ENCODE results near the gene ABCD4.
"Not testable (repeated sequence)": the region's sequence is repeated elsewhere in the genome, so short reads cannot be mapped to it uniquely, and the experiment has no call there.

The ABCD4 gene

GRCh38 chr14:74302634-74303569, at the start of gene ABCD4:
Gene ABCD4, minus strand, starts transcription at chr14:74302934. Its CDS starts 22 bp downstream, at chr14:74302912.
- DNase-seq (ENCODE audit: low read depth in 2 of 2): peak; percentile 70 to 74

- DNase-seq (ENCODE audit: low read depth in 2 of 2): no peak
These were observed 48.2 kb upstream of the ABCD4 start for GRCh38 chr14:74350928-74351323.

GRCh38 chr14:74350211-74350927, 47.6 kb upstream of the ABCD4 start:
- no peak for DNase-seq (ENCODE audit: low read depth in 2 of 2)

- no peak for DNase-seq (ENCODE audit: low read depth in 2 of 2)
These were observed 47.0 kb upstream of the ABCD4 start for GRCh38 chr14:74349757-74350156.

DNA sequence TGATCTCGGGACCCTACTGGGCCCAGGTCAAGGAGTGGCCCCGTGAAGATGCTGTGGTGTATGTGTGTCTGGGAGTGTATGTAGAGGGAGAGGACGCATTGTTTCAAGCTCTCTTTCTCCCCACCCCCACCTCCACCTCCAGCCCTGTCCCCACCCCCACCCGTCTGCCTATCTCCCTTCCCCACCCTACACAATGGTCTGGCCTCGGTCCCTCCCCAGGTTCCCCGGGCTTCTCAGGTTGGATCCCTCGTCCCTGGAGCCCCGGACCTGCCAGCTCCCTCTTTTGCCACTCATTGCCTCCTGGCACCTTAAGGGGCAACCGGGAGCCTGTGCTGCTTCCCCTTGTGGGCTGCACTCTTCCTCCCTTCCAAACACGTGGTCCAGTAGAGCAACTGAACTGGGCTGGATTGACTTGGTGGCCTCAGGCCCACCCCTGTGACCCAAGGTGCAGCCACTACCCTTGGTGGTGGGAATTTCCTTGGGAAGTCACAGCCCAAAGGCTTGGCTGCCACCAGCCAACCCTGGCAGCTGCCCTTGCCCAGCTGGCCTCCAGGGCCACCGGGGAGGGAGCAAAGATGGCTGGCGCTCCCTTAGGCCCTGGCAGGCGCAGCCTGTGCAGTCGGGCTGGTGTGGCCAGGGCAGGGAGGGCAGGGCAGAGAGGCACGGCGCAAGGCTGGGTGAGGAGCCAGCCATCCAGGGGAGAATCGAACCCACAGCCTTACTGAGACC, 46.2 kb upstream of the ABCD4 start:
- no peak for DNase-seq (ENCODE audit: low read depth in 2 of 2)

GRCh38 chr14:74348241-74348734, 45.6 kb upstream of the ABCD4 start, which contains the start of gene VRTN:
Gene VRTN, plus strand, starts transcription at chr14:74348471. Its CDS starts 8,313 bp downstream, at chr14:74356784.
- DNase-seq (ENCODE audit: low read depth in 2 of 2): no peak

- DNase-seq (ENCODE audit: low read depth in 2 of 2): no peak
These were observed 45.0 kb upstream of the ABCD4 start for GRCh38 chr14:74347795-74348100.

DNA sequence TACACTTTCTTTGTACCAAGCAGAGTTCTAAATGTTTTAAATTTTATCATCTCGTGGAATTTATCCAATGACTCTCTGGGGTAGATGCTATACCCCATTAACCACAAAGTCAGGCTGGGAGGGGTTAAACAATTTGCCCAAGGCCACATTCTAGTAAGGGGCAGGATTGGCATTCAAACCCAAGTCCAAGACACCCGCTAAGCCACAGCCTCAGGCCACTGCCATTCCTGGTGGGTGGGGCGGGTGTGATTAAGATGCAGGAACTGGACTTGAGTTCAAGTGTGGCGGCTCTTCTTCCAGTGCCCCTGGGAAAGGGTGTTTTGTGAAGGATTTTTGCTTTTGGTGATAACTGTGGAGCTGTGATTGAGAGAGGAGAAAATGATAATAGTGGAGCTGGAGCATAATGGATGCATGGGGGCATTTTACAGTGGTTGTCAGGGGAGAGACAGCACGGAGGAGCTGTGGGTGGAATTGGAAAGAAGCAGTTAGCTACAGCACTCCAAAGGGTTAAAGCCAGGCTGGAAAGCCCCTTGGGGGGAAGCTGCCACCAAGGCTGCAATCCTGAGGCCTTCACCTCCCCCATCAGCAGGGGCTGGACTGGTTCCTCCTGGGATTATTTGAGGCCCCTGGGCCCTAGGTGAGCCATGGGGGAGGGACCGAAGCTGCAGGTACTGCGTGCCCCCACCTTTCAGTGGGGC, 44.5 kb upstream of the ABCD4 start:
- DNase-seq (ENCODE audit: low read depth in 2 of 2): no peak

GRCh38 chr14:74346341-74346740, 43.6 kb upstream of the ABCD4 start:
- DNase-seq (ENCODE audit: low read depth in 2 of 2): no peak

DNA sequence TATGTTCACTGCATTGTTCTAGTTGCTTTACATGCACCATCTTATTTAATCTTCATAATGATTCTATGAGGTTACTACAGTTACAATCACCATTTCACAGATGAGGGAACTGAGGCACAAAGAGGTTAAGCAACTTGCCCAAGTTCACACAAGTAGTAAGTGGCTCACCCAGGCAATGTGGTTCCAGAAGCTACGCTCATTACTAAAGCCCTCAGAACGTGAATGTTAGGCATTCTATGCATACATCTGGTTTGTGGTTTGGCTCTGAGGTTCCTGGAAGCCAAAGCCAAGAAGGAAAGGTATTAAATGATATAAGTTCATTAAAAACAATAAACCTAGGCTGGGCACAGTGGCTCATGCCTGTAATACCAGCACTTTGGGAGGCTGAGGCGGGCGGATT, 31.2 kb upstream of the ABCD4 start:
- no peak for DNase-seq (ENCODE audit: low read depth in 2 of 2)

GRCh38 chr14:74329950-74330552, 27.3 kb upstream of the ABCD4 start:
- DNase-seq (ENCODE audit: low read depth in 2 of 2): not testable (repeated sequence)

DNA sequence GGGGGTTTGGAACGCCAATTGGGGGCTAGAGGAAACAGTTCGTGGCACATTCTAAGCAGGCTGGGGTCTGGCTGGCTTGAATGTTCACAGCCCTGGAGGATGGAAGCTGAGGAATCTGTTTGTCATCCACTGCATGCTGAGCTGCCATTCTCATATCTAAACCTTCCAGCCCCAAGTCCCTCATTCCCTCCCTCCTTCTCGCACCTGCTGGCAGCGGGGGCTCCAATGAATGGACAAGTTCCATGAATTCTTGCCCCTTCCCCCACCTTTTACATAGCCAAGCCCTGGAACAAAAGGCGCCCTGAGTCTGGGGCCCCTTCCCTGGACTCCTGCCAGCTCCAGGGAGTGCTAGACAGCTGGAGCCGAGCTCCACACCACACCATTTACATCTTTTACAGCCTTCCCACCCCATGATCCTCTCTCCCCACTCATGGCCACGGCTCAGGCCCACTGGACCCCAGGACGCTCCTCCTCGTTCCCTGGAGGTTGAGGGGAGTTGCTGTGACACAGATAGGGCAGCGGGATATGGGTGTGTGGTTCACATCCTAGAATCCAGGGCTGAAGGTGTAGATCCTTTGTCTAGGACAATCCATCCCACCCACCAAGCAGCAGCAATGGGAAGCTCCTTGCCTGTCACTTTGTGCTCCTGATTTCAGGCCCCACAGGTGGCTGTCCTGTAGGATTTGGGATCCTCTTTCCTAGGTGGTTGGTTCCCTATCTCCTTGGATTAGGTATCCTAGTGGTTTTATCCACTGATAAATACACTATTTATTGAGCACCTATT, 23.8 kb upstream of the ABCD4 start:
- no peak for DNase-seq (ENCODE audit: low read depth in 2 of 2)

- DNase-seq (ENCODE audit: low read depth in 2 of 2): no peak
These were observed 22.7 kb upstream of the ABCD4 start for GRCh38 chr14:74325446-74325845.

DNA sequence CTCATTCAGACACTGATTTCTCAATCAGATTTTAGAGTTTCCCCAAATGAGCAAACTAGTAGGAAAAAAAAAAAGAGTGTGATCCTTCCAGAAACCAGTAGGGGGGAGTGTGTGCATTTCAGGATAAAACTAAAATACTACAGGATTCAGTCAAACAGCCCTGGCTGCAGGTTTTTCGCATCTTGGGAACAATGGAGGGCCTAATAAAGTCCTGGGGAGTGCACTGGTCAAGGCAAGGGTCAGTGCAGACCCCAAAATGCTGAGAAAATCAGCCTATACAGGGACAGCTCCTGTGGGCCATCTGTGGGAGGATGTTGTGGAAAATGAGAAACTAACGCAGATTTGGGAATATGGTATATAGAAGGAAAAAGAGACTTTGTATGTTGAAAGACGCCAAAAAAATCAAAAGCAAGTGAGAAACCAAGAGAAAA, 22.2 kb upstream of the ABCD4 start:
- DNase-seq (ENCODE audit: low read depth in 2 of 2): no peak

GRCh38 chr14:74314576-74314975, 11.8 kb upstream of the ABCD4 start:
- DNase-seq (ENCODE audit: low read depth in 2 of 2): no peak

DNA sequence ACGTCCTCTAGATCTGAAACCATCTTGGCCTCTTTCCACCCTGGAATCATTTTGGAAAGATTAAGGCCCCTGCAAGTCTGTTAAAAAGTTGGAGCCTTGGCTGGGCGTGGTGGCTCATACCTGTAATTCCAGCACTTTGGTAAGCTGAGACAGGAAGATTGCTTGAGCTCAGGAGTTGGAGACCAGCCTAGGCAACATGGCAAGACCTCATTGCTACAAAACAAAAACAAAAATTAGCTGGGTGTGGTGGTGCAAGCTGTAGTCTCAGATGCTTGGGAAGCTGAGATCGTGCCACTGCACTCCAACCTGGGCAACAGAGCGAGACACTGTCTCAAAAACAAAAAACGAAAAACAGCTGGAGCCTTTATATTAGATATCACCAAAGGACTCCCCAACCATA, 10.9 kb upstream of the ABCD4 start:
- DNase-seq (ENCODE audit: low read depth in 2 of 2): no peak

GRCh38 chr14:74312161-74312560, 9.4 kb upstream of the ABCD4 start:
- no peak for DNase-seq (ENCODE audit: low read depth in 2 of 2)

- DNase-seq (ENCODE audit: low read depth in 2 of 2): no peak
These were observed 6.6 kb upstream of the ABCD4 start for GRCh38 chr14:74309125-74310022.

DNA sequence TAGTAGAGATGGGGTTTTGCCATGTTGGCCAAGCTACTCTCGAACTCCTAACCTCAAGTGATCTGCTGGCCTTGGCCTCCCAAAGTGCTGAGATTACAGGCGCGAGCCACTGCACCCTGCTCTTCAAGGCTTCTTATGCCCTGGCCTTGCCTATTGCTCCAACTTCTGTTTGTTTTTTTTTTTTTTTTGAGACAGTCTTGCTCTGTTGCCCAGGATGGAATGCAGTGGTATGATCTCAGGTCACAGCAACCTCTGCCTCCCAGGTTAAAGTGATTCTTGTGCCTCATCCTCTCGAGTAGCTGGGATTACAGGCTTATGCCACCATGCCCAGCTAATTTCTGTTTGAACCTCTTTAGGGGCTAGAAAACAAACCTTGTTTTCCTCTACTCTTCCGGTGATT, 6.0 kb upstream of the ABCD4 start:
- DNase-seq (ENCODE audit: low read depth in 2 of 2): no peak
